Esophagus squamous epithelium (tissue), 5 donors: ENCODE data around the gene DSG4. TPM values are rescaled to one million over a fixed set of nuclear protein-coding genes. Genes with fewer than 3 reads are reported as not detected.

ENCODE experiments used
- DNase-seq: peaks from one replicate; lab custom pipeline; 2025; lab: John Stamatoyannopoulos, UW
- H3K27ac ChIP-seq, 4 donors: fragments of 200-600 bp; sonication (generic); one replicate each; pipeline ENCODE4 v1.5.1; 2016 to 2019; ENCODE audit warnings: mild to moderate bottlenecking in 1 of 4
- H3K27me3 ChIP-seq, 4 donors: fragments of 200-600 bp; sonication (generic); 1 replicate in 3 of 4; 2 replicates in 1 of 4; pipeline versions ENCODE4 v1.5.1 to v1.6.0; 2017 to 2021; ENCODE audit warnings: antibody characterized with exemption in 1 of 4
- H3K36me3 ChIP-seq, 3 donors: fragments of 200-600 bp; sonication (generic); one replicate each; pipeline ENCODE4 v1.5.1; 2016 to 2019
- H3K4me1 ChIP-seq, 3 donors: fragments of 200-600 bp; sonication (generic); one replicate each; pipeline ENCODE4 v1.5.1; 2017 to 2019
- H3K4me3 ChIP-seq, 4 donors: fragments of 200-600 bp; sonication (generic); 1 replicate in 3 of 4; 2 replicates in 1 of 4; pipeline ENCODE4 v1.5.1; 2016 to 2019; ENCODE audit warnings: mild to moderate bottlenecking in 2 of 4, moderate library complexity in 1 of 4
- H3K9me3 ChIP-seq, 3 donors: fragments of 200-600 bp; sonication (generic); one replicate each; pipeline ENCODE4 v1.5.1; 2016 to 2019
- CTCF ChIP-seq, 6 experiments: fragments of 450-650 bp in 4 of 6; fragments of 200-600 bp in 2 of 6; sonication (generic) in 2 of 6; IDR thresholded peaks; one replicate each; pipeline ENCODE4 v1.5.1; 2016 to 2019; ENCODE audit warnings: antibody characterized with exemption in 6 of 6, mild to moderate bottlenecking in 4 of 6, moderate library complexity in 4 of 6
- POLR2A ChIP-seq, 4 donors: fragments of 450-650 bp; IDR thresholded peaks; one replicate each; pipeline ENCODE4 v1.6.1; 2017; ENCODE audit warnings: antibody characterized with exemption in 4 of 4, mild to moderate bottlenecking in 4 of 4, moderate library complexity in 3 of 4
- WGBS, 2 donors: methylation state at CpG; one replicate each; pipeline ENCODE4 v1.1.5; 2018; 5-methylcytosine and 5-hydroxymethylcytosine counted together
- intact Hi-C: fragments of 100-400 bp; cut with DNase I; formaldehyde crosslinking; loops from one replicate; pipeline ENCODE4 v1.15.0; 2022
- small RNA-seq, 4 donors: library from RNA; depleted of rRNA; stranded (forward); fragments of <200 nt; gene quantifications; one replicate each; pipeline ENCODE3, GENCODE V24; 2016
- total RNA-seq, 4 donors: library from RNA; depleted of rRNA; stranded (reverse); fragments of >200 nt; gene quantifications; one replicate each; pipeline ENCODE4 v1.1.0, GENCODE V29; 2016
- donor health status: DM: yes; HTN: yes; CAD: no.

The DSG4 gene
- total RNA-seq, 4 donors from 2014 or later: not detected

GRCh38 chr18:31450409-31450808 is 73.8 kb downstream of the DSG4 start:
- TF ChIP-seq POLR2A (IDR thresholded peaks at IDR 0.05) (no peak), CTCF (IDR thresholded peaks at IDR 0.05) (no peak)
- Histone ChIP-seq H3K4me1 (peaks cover 0 to 46% (median 0%) of the 10 kb centered on the region in 3 donors), H3K36me3 (no peaks in the 10 kb centered on the region), H3K9me3 (no peaks in the 10 kb centered on the region), H3K27me3 (no peaks in the 10 kb centered on the region), H3K27ac (peak overlapping the region; percentile 78 to 92 (median 90)), H3K4me3 (peak overlapping the region; percentile 49 to 64 (median 54))
- intact Hi-C loops: no loop called here
- no peak for DNase-seq

GRCh38 chr18:31451625-31452024 is 75.0 kb downstream of the DSG4 start:
- Histone ChIP-seq H3K36me3 (peaks cover 0 to 5% (median 0%) of the 10 kb centered on the region in 3 donors), H3K4me3 (peak overlapping the region; percentile 49 to 64 (median 54)), H3K27ac (peak overlapping the region; percentile 75 to 92 (median 90)), H3K27me3 (no peaks in the 10 kb centered on the region), H3K4me1 (peaks cover 0 to 51% (median 0%) of the 10 kb centered on the region in 3 donors), H3K9me3 (no peaks in the 10 kb centered on the region)
- no peak for DNase-seq
- intact Hi-C loops: no loop called here
- WGBS, 2 donors: 45 to 75% methylated on average over 1 of the region's 1 CpG
- peak in 2 of 4 donors; percentile 22 to 37 for TF ChIP-seq POLR2A (IDR thresholded peaks at IDR 0.05)
- no peak for TF ChIP-seq CTCF (IDR thresholded peaks at IDR 0.05)

- DNase-seq: no peak
- intact Hi-C loops: no loop called here
- Histone ChIP-seq H3K36me3 (peaks cover 4 to 31% (median 7%) of the 10 kb centered on the region in 3 donors), H3K9me3 (no peaks in the 10 kb centered on the region), H3K4me3 (peak overlapping the region in 3 of 4 donors; percentile 2 to 54 (median 54)), H3K4me1 (peaks cover 0 to 52% (median 0%) of the 10 kb centered on the region in 3 donors), H3K27me3 (no peaks in the 10 kb centered on the region), H3K27ac (peak overlapping the region; percentile 54 to 92 (median 90))
- WGBS, 2 donors: 23 to 31% methylated on average over 3 of the region's 3 CpGs
- TF ChIP-seq POLR2A (IDR thresholded peaks at IDR 0.05) (no peak), CTCF (IDR thresholded peaks at IDR 0.05) (no peak)
Measured at GRCh38 chr18:31454066-31454708, 77.6 kb downstream of the DSG4 start.

Small RNAs within 50 kb of the gene (small RNA-seq; reads per million reads assigned to genes)
- 0 reads per million in 4 donors for gene RF00019
- 0 reads per million in 4 donors for gene RNU6-167P

Other genes starting within 250 kb of the DSG4 start
- 1 to 10 TPM in 1 of 4 donors, under 1 TPM in 3; 0.29 to 1.1 (median 0.60) TPM for gene DSC1, start 213.9 kb upstream of the DSG4 start, total RNA-seq
- 10 to 100 TPM in 3 of 4 donors, 1 to 10 TPM in 1; 1.8 to 60.2 (median 19.4) TPM for gene DSG1, start 58.6 kb upstream of the DSG4 start, total RNA-seq
- gene DSG3, start 71.0 kb downstream of the DSG4 start, total RNA-seq: 100 to 1,000 TPM; 513 to 856 (median 737) TPM
- gene DSG2, start 121.4 kb downstream of the DSG4 start, total RNA-seq: 10 to 100 TPM in 1 of 4 donors, 1 to 10 TPM in 3; 7.3 to 18.8 (median 9.7) TPM
- not detected for gene TTR, start 215.1 kb downstream of the DSG4 start, total RNA-seq